ENCODE data around the gene GDAP2. TPM values are rescaled to one million over a fixed set of nuclear protein-coding genes. Genes with fewer than 3 reads are reported as not detected.

Gene GDAP2
- total and polyA plus RNA-seq, 4 donors: 3.0 to 16.8 (median 9.1) TPM

DNA sequence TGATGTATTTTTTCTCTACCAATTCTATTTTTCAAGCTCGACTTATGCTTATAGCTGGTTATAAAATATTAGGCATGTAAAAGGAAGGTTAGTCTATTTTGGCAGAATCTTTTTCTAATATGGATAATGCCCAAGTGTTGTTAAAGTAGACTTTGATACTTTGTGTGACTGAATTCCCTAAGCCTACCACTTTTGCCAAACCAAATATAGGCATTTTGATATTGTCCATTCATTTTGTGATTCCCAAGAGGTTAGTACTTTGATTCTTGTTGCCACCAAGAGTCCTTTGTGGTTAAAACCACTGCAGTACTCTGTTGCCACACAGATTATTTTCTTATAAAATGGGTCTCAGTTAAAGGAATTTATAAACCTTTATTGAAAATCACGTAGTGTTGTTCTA is 4.3 kb upstream of the GDAP2 start:
- Histone ChIP-seq H3K27ac (ENCODE audit: low read depth in 1 of 2, low read length in 2 of 2) (no peak overlapping the region), H3K36me3 (ENCODE audit: control insufficient read depth in 4 of 4, insufficient read depth in 3 of 4, low read depth in 1 of 4, low read length in 3 of 4) (peaks cover 9 to 28% (median 20%) of the 10 kb centered on the region in 4 donors), H3K9ac (ENCODE audit: low read depth in 1 of 2, low read length in 2 of 2) (no peak overlapping the region), H3K9me3 (ENCODE audit: control insufficient read depth in 4 of 4, low read length in 3 of 4) (no peaks in the 10 kb centered on the region), H3K4me3 (ENCODE audit: low read depth in 1 of 3, low read length in 3 of 3) (no peak overlapping the region), H3K27me3 (ENCODE audit: control insufficient read depth in 4 of 4, insufficient read depth in 4 of 4, low read length in 3 of 4) (no peaks in the 10 kb centered on the region), H3K4me1 (ENCODE audit: control insufficient read depth in 4 of 4, insufficient read depth in 4 of 4, low read length in 3 of 4) (peaks cover 3 to 32% (median 21%) of the 10 kb centered on the region in 4 donors)
- TF ChIP-seq RXRA (IDR thresholded peaks at IDR 0.05) (peak in 1 of 2 donors; percentile 46), FOXA2 (IDR thresholded peaks at IDR 0.05) (no peak), TAF1 (conservative IDR thresholded peaks at IDR 0.05) (no peak), YY1 (IDR thresholded peaks at IDR 0.05) (peak; percentile 86), RAD21 (IDR thresholded peaks at IDR 0.05) (peak in 1 of 2 donors; percentile 18), REST (IDR thresholded peaks at IDR 0.05) (no peak), HNF4A (conservative IDR thresholded peaks at IDR 0.05) (peak; percentile 82 to 83), JUND (IDR thresholded peaks at IDR 0.05) (no peak), MAX (IDR thresholded peaks at IDR 0.05) (peak; percentile 25), NR2F2 (IDR thresholded peaks at IDR 0.05) (no peak), HNF4G (IDR thresholded peaks at IDR 0.05) (peak; percentile 43), SP1 (IDR thresholded peaks at IDR 0.05) (peak; percentile 79), FOXA1 (IDR thresholded peaks at IDR 0.05) (no peak), GABPA (IDR thresholded peaks at IDR 0.05 in 1 of 2, conservative IDR thresholded peaks at IDR 0.05 in 1 of 2) (no peak), EGR1 (IDR thresholded peaks at IDR 0.05; ENCODE audit: low read depth in 2 of 2) (no peak)
- TF ChIP-seq, protein P1, sequence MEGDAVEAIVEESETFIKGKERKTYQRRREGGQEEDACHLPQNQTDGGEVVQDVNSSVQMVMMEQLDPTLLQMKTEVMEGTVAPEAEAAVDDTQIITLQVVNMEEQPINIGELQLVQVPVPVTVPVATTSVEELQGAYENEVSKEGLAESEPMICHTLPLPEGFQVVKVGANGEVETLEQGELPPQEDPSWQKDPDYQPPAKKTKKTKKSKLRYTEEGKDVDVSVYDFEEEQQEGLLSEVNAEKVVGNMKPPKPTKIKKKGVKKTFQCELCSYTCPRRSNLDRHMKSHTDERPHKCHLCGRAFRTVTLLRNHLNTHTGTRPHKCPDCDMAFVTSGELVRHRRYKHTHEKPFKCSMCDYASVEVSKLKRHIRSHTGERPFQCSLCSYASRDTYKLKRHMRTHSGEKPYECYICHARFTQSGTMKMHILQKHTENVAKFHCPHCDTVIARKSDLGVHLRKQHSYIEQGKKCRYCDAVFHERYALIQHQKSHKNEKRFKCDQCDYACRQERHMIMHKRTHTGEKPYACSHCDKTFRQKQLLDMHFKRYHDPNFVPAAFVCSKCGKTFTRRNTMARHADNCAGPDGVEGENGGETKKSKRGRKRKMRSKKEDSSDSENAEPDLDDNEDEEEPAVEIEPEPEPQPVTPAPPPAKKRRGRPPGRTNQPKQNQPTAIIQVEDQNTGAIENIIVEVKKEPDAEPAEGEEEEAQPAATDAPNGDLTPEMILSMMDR (IDR thresholded peaks at IDR 0.05; ENCODE audit: low read depth, low read length, missing input control): no peak
- TF ChIP-seq, protein P2, sequence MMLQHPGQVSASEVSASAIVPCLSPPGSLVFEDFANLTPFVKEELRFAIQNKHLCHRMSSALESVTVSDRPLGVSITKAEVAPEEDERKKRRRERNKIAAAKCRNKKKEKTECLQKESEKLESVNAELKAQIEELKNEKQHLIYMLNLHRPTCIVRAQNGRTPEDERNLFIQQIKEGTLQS (IDR thresholded peaks at IDR 0.05): no peak
- TF ChIP-seq, protein P3, sequence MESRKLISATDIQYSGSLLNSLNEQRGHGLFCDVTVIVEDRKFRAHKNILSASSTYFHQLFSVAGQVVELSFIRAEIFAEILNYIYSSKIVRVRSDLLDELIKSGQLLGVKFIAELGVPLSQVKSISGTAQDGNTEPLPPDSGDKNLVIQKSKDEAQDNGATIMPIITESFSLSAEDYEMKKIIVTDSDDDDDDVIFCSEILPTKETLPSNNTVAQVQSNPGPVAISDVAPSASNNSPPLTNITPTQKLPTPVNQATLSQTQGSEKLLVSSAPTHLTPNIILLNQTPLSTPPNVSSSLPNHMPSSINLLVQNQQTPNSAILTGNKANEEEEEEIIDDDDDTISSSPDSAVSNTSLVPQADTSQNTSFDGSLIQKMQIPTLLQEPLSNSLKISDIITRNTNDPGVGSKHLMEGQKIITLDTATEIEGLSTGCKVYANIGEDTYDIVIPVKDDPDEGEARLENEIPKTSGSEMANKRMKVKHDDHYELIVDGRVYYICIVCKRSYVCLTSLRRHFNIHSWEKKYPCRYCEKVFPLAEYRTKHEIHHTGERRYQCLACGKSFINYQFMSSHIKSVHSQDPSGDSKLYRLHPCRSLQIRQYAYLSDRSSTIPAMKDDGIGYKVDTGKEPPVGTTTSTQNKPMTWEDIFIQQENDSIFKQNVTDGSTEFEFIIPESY (IDR thresholded peaks at IDR 0.05): no peak
- no peak for DNase-seq (ENCODE audit: low spot score)
- WGBS: 57% methylated on average over 2 of the region's 2 CpGs
